ENCODE measurements around the gene DGCR2. TPM values are rescaled to one million over a fixed set of nuclear protein-coding genes. Genes with fewer than 3 reads are reported as not detected.

Gene DGCR2
- total RNA-seq, 1 donor from 2014 or later, result 70.6 TPM

DNA sequence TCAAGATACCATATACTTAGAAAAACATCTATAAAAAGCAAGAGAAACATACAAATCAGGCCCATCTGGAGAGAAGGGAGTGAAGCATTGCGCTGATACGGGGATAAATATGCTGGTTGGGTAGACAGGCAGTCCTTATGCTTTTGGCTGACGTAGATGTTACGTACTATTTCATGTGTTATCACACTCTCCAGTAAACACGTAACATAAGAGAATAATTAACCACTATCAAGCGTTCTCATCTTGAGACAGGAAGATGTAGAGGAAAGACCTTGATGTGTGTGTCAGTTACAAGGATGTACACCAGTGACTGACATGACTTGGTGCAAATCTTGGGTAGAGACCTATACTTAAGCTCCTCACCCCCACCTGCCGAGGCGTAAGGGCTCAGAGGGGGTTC lies 99.5 kb downstream of the DGCR2 start:
- TF ChIP-seq, protein P1, sequence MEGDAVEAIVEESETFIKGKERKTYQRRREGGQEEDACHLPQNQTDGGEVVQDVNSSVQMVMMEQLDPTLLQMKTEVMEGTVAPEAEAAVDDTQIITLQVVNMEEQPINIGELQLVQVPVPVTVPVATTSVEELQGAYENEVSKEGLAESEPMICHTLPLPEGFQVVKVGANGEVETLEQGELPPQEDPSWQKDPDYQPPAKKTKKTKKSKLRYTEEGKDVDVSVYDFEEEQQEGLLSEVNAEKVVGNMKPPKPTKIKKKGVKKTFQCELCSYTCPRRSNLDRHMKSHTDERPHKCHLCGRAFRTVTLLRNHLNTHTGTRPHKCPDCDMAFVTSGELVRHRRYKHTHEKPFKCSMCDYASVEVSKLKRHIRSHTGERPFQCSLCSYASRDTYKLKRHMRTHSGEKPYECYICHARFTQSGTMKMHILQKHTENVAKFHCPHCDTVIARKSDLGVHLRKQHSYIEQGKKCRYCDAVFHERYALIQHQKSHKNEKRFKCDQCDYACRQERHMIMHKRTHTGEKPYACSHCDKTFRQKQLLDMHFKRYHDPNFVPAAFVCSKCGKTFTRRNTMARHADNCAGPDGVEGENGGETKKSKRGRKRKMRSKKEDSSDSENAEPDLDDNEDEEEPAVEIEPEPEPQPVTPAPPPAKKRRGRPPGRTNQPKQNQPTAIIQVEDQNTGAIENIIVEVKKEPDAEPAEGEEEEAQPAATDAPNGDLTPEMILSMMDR (IDR thresholded peaks at IDR 0.05), result no peak
- no peak overlapping the region for H3K27ac ChIP-seq
- DNase-seq (no peak), ATAC-seq (no peak)
- no peaks in the 10 kb centered on the region for H3K9me3 ChIP-seq
- intact Hi-C loops (cut with DNase I), result no loop called here
- H3K4me1 ChIP-seq, result no peaks in the 10 kb centered on the region
- H3K4me3 ChIP-seq, result no peak overlapping the region
- H3K27me3 ChIP-seq, result peaks cover 24% of the 10 kb centered on the region
- H3K36me3 ChIP-seq, result no peaks in the 10 kb centered on the region

DNA sequence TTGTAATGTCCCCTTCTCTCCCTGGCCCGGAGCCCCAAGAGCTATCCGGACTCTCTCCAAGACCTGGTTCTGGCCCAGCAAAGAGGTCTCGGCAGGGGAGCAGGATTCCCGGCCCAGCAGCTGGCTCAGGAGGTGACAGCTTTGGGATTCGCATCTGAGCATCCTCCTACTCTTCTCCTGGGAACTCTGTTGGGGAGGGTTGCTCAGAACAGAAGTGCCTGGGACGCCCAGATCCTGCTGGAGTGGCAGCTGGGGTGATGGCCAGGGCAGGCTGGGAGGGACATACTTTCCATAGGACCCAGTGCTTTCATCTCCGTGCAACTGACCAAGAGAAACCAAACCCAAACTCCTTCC lies 102.6 kb downstream of the DGCR2 start:
- TF ChIP-seq, protein P1 (IDR thresholded peaks at IDR 0.05), result no peak
- Histone ChIP-seq H3K4me3 (no peak overlapping the region), H3K4me1 (no peaks in the 10 kb centered on the region), H3K36me3 (no peaks in the 10 kb centered on the region), H3K27me3 (peaks cover 32% of the 10 kb centered on the region), H3K9me3 (no peaks in the 10 kb centered on the region), H3K27ac (no peak overlapping the region)
- no peak for ATAC-seq
- no peak for DNase-seq
- intact Hi-C loops (cut with DNase I), result no loop called here

DNA sequence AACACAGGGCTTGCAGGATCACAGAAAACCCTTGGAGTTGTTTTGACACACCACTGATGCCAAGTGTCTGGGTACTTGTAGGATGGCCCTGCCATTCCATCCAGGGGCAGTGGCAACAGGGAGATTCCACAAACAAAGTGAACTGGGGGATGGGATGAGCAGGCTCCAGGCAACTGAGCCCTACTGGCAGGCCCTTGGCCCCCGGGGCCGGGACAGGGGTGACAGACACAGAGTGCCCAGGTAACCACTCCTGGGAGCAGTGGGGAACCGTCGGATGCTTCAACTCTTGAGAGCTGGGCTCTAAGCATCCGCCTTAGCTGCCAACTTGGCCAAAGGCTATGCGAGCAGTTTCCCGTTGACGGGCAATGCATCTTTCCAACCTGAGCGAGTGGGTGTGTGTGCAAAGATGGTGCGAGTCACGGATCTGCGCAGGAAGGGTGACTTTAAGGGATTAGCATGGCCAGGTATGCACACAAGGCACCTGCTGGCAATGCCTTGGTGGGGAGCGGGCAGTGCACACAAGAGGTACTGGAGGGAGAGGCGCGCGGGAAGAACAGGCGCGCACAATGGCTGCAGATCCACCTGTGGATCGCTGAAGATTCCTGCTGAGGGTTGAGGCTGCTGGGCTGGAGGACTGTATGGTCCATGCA lies 103.1 kb downstream of the DGCR2 start:
- H3K36me3 ChIP-seq, result no peaks in the 10 kb centered on the region
- intact Hi-C loops (cut with DNase I), result no loop called here
- no peak overlapping the region for H3K4me3 ChIP-seq
- TF ChIP-seq, protein P1 (IDR thresholded peaks at IDR 0.05), result no peak
- DNase-seq (no peak), ATAC-seq (no peak)
- H3K4me1 ChIP-seq, result no peaks in the 10 kb centered on the region
- H3K27me3 ChIP-seq, result peaks cover 32% of the 10 kb centered on the region
- H3K27ac ChIP-seq, result no peak overlapping the region
- no peaks in the 10 kb centered on the region for H3K9me3 ChIP-seq

DNA sequence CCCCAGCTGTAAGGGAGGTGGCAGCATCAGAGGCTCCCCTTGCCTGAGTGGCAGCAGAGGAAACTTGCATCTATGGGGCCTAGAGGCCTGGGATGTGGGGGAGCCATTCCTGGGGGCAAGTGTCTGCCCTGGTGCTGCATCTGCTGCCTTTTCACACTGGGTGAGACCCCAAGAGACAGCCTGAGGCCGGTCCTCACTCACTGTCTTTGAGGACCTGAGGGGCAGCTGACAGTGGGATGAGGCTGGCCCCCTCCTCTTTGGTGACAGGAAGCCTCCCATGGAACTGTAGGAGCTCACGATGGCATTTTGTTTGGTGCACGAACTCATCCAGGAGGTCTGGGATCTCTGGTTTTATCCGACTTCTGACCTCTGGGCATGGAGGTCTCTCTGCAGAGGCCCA lies 104.0 kb downstream of the DGCR2 start:
- intact Hi-C loops (cut with DNase I), result no loop called here
- peaks cover 32% of the 10 kb centered on the region for H3K27me3 ChIP-seq
- DNase-seq (no peak), ATAC-seq (no peak)
- H3K4me1 ChIP-seq, result no peaks in the 10 kb centered on the region
- no peak overlapping the region for H3K4me3 ChIP-seq
- no peak overlapping the region for H3K27ac ChIP-seq
- H3K36me3 ChIP-seq, result no peaks in the 10 kb centered on the region
- no peaks in the 10 kb centered on the region for H3K9me3 ChIP-seq
- TF ChIP-seq, protein P1 (IDR thresholded peaks at IDR 0.05), result no peak

DNA sequence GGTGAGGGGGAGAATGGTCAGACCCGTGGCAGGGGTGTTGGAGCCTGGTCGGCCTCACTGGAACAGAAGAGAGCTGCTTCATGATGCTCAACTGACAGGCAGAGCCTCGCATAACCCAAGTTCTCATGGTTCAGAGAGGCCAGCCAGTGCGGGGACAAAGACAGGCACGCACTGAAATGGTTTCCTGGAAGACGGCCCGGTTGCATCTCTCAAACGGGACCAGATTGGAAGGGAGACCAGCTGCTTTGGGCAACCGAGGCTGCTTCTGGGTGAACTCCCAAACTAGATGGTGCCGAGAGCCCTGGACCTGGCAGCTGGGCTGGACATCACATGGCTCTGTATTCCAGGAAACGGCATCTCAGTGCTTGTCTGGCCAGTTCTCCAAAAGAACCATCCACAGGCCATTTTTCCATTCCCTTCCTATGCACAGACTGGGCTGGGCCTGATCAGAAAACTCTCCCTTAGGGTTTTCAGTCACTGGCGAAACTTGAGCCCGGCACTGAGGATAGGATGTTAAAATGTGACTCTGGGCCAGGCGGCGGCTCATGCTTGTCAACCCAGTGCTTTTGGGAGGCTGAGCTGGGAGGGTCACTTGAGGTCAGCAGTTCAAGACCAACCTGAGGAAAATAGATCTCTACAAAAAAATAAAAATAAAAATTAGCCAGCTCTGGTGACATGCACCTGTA lies 106.0 kb downstream of the DGCR2 start:
- no peak overlapping the region for H3K4me3 ChIP-seq
- no peak for ATAC-seq
- peaks cover 27% of the 10 kb centered on the region for H3K27me3 ChIP-seq
- TF ChIP-seq, protein P1 (IDR thresholded peaks at IDR 0.05), result no peak
- H3K9me3 ChIP-seq, result no peaks in the 10 kb centered on the region
- intact Hi-C loops (cut with DNase I), result no loop called here
- H3K4me1 ChIP-seq, result no peaks in the 10 kb centered on the region
- no peaks in the 10 kb centered on the region for H3K36me3 ChIP-seq
- H3K27ac ChIP-seq, result no peak overlapping the region
- DNase-seq, result no peak

Data from upper lobe of right lung (tissue), 1 donor.